HG03558 (cell line): ENCODE data around the gene CYB561D1.
A peak's percentile ranks its signal among the peaks of the same experiment; 100 is the strongest.

ENCODE experiments used
- ATAC-seq: cut with Tn5 transposase; IDR thresholded peaks from one replicate; pipeline ENCODE4 v1.9.1; 2021; ENCODE audit warnings: moderate number of reproducible peaks; ENCODE audit not compliant: unreplicated experiment; ENCODE audit errors: extremely low read depth

The CYB561D1 gene

DNA sequence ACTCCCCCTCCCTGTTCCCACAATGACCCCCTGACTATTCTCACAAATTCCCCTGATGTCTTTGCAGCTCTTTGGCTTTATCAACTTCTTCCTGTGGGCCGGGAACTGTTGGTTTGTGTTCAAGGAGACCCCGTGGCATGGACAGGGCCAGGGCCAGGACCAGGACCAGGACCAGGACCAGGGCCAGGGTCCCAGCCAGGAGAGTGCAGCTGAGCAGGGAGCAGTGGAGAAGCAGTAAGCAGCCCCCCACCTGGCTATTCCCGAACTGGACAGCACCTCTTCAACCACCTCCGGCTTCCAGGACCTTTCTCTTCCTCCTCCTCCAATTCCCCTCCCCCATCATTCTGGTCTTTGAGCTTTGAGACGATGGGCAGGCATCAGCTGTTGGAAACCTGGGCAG is 14.6 kb upstream of the CYB561D1 start:
- ATAC-seq: no peak

DNA sequence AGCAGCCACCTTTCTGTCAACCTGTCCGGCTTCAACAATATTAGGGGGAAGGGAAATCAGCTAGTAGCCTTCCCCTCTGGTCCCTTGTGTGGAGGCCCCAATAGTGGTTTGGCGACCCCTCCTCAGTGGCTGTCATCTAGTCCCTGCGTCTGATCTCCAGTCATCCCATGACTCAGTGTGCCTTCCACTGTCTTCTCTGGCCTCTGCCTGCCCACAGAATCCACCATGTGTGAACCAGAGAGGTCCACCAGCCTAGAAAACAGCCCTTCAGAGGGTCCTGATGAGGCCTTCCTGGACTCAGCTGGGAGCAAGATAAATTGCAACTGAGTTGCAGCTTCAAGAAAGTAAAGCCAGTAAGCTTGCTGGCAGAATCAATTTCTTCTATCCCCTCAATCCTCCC is 14.0 kb upstream of the CYB561D1 start:
- no peak for ATAC-seq

DNA sequence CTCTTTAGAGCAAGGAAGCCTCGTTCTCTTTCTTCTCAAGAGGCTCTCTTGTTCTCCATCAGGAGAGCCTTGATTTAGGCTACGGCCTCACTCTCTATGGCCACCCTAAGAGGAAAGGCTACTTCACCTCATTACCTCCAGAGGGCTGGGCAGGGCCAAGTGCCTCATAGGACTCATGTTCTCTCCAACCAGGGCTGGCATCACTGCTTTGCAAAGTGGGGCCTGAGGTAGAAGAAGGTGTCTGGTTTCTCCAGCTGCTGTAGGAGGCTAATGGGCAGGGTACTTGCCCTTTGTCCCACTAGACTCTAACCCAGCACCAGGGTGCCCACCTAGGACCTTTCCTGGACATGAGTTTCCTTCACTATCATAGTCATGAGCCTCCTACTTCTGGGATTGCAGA is 12.2 kb upstream of the CYB561D1 start:
- no peak for ATAC-seq

DNA sequence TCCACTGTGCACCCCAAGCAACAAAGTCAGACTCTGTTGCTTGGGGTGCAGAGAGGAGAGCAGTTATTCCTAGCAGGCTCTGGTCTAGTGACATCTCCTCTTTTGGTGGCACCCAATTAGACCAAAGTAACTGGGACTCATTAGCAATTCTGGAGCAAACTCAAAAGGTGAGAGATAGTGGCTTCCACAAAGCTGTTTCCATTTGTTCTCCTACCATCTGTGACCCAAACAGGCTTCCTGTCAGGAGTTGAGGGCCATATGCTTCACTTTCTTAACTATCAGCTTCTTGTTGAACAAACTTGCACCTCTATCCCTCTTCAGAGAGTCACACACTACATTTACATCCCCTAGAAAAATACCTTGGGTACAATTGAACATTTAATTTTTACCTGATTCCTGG is 11.7 kb upstream of the CYB561D1 start:
- no peak for ATAC-seq

DNA sequence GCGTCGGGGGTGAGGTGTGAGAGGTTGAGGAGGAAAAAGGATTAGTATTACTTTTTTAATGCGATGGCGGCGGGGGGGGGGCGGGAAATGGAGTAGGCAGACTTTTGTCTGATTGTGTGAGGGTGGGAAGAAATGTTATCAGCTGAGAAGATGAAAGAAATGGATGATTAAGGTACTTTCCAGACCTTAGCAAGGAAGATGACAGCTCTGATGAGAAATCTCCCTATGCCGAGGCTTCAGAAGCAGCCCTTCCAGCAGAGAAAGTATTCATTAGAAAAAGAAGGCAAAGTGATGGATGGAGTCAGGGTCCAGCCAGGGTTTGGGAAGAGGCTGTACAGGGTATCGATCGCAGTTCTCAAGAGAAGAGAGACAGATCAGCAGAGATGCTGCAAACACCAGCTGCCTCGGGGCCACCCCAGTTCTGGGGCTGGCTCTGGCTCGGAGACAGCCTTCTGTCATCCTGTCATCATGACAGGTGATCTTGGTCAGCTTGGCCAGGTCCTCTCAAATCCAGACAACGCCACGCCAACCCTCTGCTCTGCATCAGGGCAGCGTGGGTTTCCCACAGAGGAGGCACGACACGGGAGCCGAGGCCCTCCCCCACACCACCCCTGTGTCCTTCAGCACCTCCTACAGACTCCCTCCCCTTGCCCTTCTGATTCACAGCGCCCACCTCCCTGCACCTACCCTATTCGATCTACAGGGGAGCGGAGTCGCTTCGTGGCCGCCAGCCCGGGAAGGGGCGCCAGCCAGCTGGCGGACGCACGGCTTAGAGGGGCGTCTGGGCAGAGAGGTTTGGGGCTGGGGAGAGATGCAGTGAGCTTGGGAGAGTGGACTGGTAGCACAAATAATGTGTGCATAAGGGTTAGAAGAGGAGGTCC is 10.9 kb upstream of the CYB561D1 start:
- ATAC-seq: no peak

DNA sequence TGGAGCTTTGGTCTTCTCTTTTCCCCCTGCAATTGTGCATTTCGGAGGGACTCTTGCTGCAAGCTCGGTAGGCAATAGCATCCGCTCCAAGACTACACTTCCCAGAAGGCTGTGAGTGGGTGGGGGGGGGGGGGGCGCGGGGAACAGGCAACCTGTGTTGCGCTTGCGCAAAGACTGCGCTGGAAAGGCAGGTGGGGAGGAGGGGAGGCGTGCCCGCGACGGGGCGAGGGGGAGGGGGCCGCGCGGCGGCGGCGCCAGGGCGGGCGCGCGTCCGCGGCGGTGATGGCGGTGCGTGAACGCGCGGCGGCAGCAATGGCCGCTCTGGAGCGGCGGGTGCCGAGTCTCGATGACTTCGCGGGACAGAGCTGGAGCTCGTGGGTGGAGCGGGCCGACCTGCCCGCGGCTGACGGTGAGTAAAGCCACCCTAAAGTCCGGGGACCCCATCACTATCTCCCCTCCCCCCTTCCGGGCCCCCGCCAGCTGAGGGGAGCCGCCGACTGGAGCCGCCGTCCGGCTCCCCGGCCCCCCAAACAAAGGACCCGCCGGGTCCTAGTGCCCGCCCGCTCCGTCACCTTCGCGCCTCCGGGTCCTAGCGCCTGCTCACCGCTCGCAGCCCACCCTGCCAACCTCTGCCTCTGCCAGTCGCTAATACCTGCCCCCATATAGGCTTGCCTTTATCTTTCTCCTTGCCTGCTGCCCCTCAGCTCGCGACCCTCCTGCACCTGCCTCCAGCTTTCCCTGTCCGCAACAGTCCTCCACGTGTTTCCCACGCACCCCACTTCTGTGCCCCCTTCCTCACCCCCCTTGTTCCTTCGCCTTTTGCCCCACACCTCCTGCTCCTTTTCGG is 10.0 kb upstream of the CYB561D1 start, which contains the start of gene ATXN7L2:
Gene ATXN7L2, plus strand, starts transcription at position 234 of the 847 bp plus-strand sequence. Its CDS starts 49 bp downstream, at position 283.
- ATAC-seq: peak; percentile 58

DNA sequence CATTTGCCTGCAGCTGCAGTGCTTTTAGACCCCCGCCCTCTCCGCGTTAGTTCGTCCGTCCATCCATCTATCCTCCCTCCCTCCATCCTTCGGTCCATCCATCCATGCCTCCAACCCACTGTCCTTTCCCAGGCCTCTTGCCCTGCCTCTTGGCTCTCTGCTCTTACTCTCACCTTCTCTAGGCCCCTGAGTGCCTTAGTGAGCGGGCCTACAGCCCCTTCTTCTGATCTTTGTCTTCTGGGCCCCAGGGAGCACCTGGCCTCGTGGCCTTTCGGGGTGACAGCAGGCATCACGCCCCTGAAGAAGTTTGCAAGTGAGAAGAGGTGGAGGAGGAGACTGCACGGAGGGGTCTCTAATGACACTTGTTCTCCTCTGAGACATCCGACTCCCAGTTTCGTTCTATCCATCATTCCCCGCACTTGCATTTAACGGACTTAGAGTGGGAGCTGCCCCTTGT is 9.3 kb upstream of the CYB561D1 start:
- no peak for ATAC-seq

DNA sequence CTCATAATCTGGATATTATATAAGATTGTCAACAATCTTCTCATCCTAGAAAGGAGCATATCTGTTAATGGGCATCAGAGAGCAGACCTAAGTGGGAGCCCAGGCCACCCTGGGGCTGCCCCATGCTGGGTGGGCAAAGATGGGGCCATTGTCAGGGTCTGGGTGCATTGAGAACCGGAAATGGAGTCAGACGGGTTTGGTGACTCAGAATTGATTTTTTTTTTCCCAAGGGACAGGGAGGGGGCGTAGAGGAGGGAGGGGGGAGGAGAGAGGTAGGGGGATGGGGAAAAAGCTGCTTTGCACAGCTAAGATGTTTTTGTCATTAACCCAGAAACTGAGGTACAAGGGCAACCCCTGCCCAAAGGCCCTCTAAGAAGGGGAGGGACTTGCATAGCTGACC is 8.9 kb upstream of the CYB561D1 start:
- no peak for ATAC-seq

DNA sequence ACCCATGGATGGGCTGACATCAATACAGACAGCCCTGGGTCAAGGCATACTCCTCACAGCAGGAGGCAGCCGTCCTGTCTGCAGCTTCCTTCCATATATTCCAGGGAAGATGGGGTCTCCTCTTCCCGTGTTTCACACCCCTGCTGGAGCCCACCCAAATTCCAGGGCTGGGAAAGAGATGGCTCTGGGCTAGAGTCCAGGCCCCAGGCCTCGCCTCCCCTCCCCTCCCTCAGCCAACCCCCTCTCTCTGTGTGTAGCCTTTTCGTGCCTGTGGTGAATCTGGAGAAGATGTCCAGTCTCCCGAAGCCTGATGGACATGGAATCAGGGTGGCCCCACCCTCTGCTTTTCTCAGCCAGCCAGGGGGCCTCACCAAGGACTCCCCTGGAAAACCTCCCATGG is 6.6 kb upstream of the CYB561D1 start:
- ATAC-seq: no peak

DNA sequence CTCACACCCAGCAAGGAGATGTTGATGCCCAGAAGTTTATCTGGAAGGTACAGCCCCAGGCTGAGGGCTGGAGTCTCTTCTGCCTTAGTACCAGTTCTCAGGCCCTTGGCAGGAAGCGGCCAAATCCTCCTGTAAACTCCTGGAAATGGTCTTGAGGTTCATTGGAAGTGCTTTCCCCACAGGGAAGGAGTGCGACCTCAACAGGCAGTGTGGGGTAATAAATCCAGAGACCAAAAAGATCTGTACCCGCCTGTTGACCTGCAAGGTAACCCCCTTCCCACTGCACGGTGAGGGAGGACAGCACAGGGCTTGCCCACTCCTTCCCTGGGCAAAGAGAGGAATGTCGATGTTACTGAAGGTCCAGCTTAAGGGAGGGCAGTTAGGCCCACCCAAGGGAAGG is 5.7 kb upstream of the CYB561D1 start:
- ATAC-seq: no peak

DNA sequence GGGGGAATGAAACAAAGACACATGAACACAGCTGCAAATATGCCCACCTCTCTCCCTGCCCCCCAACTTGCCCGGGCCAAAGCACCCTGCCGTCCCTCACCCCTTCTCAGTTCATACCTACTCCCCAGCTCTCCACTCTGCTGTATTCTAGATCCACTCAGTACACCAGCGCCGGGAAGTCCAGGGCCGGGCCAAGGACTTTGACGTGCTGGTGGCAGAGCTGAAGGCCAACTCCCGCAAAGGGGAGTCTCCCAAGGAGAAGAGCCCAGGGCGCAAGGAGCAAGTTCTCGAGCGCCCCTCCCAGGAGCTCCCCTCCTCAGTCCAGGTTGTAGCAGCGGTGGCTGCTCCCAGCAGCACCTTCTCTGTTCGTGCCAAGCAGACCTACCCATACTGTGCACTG is 5.2 kb upstream of the CYB561D1 start:
- no peak for ATAC-seq

DNA sequence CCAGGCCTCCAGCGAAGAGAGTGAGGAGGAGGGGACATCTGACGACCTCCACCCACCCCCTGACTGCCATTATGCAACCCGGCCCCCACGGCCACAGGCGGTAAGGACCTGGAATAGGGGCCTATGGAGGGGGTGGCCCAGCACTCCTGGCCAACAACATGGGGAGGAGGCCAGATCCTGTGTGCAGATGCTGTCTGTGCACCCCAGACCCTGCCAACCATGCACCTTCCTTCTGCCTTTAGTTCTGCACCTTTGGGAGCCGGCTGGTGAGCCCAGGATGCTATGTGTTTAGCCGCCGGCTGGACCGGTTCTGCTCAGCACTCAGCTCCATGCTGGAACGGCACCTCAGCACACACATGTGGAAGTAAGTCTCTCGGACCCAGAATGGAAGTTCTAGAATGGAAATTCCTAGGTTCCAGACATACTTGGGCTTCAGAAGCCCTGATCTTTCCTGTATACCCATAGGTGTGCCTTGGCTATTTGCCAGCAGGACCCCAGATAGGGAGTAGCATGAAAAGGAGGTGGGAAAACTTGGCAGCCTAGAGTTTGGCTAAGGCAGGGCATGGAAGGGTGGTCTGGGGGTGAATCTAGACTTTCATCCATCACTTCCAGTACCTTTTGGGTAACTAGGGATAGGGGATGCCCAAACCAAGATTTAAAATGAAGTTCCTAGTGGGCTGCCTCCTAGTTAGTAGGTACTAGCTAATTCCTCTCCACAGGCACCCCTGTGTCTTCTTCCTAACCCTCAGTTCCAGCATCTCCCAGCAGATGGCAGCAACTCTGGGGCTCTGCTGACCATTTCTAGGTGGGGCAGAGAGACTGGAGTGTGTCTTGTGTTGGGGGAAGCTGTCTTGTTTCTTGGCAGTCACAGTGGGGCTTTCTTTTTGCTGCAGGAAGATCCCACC is 3.6 kb upstream of the CYB561D1 start:
- no peak for ATAC-seq

DNA sequence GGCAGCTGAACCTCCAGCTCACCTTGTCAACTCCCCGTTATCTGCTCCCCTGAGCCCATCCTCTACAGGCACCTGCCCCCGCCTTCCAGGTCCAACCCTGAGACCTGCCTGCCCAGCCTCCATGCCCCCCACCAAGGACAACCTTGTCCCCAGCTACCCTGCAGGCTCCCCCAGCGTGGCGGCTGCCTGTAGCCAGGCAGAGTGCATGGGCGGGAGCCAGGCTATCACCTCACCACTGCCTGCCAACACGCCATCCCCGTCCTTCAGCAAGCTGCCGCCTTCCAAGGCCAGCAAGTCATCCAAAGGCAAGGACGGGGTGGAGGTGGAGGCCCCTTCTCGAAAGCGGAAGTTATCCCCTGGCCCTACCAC is 3.0 kb upstream of the CYB561D1 start:
- ATAC-seq: no peak

DNA sequence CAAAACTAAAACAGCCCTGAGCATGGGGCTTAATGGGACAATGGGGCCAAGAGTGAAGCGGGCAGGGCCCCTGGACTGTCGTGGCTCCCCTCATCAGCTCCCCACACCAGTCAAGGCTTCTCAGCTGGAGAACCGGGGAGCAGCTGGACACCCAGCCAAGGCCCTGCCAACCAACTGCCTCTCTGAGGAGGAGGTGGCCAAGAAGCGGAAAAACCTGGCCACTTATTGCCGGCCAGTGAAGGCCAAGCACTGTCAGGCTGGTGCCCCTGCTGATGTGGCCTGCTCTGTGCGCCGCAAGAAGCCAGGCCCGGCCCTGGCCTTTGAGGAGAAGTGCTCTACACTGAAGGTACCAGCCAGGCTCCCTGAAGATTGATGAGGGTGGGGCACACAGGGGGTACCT is 2.5 kb upstream of the CYB561D1 start:
- ATAC-seq: no peak

DNA sequence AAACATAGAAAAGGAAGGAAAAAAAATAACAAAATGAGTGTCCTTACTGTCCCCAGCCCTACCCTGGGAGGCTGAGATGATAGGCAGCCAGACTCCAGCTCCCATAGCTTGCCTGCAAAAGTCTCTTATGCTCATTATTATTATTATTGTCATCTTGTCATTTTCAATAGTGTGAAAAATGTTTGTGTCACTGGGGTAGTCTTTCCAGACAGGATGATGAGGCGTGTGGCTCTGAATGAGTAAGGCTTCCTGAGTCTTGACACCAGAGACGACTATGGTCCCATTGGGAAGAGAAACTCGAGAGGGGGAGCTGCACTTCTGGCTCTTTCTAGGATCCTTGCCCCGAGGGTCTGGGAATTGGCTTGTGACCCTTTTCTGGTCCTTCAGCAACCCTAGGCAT is 1.1 kb upstream of the CYB561D1 start:
- no peak for ATAC-seq

DNA sequence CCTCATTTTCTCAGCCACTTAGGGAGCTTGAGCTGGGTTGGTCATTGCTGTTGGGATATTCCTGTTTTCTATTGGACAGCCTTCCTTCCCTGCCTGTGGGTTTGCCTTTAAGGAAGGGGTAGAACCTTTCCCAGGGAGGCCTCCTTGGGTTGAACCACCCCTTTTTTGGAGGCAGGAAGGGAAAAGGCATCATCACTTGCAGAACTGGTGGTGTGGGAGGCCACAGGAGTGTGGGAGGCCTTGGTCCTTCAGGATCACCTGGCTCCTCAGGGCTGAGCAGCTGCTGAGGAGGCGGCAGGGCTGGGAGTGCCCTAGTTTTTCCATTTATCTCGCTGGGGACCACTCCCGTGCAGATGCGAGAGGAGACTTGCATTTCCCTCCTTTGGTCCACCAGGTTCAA is 667 bp upstream of the CYB561D1 start:
- ATAC-seq: no peak

DNA sequence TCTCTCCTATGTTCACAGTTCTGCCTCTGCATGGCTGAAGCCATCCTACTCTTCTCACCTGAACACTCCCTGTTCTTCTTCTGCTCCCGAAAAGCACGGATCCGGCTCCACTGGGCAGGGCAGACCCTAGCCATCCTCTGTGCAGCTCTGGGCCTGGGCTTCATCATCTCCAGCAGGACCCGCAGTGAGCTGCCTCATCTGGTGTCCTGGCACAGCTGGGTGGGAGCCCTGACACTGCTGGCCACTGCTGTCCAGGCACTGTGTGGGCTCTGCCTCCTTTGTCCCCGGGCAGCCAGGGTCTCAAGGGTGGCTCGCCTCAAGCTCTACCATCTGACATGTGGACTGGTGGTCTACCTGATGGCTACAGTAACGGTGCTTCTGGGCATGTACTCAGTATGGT is 1.8 kb downstream of the CYB561D1 start:
- ATAC-seq: no peak

DNA sequence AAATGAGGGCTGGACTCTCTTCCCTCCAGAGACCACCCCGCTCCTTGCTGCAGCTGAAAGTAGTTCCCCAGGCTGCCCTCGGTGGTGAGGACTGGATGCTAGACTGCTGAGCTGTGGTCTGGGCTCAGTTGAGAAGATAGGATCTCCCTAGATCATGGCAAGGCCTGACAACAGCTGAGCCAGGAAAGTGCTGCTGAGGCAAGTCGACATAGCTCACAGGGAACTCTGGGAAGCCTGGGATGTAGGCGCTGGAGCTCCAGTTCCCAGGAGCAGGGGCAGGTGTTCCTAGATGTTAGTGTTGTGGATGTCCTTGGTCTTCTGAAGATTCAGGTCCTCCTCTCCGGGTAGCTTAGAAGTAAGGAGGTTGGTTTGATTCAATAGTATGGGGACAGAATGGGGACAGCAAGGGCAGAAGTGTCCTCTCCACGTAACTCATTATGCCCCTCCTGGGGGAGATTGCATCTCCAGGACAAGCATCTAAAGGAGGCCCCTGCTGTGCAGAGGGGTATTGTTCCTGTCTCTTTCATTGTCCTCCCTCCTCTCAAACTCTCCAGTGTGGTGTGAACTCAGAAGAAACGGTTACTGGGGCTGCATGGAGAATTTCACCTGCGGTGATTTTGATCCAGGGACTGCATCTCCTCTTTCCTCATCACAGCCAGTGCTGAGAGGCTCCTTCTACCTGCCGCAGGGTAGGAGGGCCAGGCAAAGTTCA is 3.7 kb downstream of the CYB561D1 start:
- no peak for ATAC-seq

DNA sequence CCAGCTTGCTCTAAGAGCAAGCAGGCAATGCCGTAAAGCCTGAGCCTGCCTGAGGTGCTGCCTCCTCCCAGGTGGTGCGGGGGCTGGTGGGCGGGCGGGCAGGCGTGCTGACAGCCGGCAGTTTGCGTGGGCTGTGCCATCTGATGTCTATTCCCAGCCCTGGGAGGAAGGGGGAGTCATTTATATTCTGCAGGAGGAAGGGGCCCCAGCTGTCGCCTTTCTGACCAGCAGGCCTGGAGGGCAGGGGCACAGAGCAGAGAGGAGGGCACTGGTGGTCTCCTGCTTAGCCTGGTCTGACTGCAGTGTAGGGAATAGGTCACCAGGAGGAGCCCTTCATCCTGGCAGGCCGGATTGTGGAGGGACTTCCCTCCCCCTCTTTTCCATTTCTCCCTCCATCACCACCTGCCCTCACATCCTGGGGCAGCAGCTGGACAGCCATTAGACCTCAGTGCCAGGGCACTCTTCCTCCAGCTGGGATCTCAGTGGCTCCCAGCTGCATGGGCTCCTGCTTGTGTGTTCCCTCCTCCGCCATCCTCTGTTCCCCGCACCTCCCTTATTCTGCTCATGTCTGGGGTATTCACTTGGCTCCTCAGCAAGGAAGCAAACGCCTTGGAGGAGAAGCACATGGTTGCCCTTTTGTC is 4.4 kb downstream of the CYB561D1 start:
- ATAC-seq: no peak
